ENCODE results near the gene DHRSX. TPM values are rescaled to one million over a fixed set of nuclear protein-coding genes. Genes with fewer than 3 reads are reported as not detected.
"Not testable (repeated sequence)": the region's sequence is repeated elsewhere in the genome, so short reads cannot be mapped to it uniquely, and the experiment has no call there.

Gene DHRSX
- total RNA-seq, 2 donors from 2014 or later = 19.9 to 21.9 TPM

- no peak for DNase-seq (ENCODE audit: low spot score)
- Histone ChIP-seq H3K4me1 (no peaks in the 10 kb centered on the region), H3K4me3 (no peak overlapping the region), H3K9me3 (no peaks in the 10 kb centered on the region), H3K27ac (no peak overlapping the region), H3K27me3 (no peaks in the 10 kb centered on the region), H3K36me3 (no peaks in the 10 kb centered on the region)
- TF ChIP-seq, protein P1, sequence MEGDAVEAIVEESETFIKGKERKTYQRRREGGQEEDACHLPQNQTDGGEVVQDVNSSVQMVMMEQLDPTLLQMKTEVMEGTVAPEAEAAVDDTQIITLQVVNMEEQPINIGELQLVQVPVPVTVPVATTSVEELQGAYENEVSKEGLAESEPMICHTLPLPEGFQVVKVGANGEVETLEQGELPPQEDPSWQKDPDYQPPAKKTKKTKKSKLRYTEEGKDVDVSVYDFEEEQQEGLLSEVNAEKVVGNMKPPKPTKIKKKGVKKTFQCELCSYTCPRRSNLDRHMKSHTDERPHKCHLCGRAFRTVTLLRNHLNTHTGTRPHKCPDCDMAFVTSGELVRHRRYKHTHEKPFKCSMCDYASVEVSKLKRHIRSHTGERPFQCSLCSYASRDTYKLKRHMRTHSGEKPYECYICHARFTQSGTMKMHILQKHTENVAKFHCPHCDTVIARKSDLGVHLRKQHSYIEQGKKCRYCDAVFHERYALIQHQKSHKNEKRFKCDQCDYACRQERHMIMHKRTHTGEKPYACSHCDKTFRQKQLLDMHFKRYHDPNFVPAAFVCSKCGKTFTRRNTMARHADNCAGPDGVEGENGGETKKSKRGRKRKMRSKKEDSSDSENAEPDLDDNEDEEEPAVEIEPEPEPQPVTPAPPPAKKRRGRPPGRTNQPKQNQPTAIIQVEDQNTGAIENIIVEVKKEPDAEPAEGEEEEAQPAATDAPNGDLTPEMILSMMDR (IDR thresholded peaks at IDR 0.05) = no peak
Measured at GRCh38 chrX:2507904-2508627, 7.3 kb upstream of the DHRSX start.

DNA sequence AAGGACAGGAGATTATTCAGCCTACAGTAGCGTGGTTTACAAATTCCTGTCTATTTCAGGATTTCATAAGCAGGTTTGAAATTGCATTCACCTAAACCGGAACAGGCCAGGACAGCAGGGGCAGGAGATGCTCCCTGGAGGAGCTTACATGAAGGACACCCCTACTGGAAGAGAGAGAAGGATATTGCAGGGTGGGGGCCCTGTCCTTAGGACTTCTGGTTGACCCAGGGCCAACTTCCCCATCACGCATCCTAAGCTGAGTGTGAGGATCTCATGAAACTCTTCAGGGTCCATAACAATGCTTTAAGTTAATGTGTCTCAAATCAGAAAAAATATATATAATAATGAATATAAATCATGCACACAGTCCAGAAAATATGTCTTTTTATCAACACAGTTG, 6.4 kb upstream of the DHRSX start:
- TF ChIP-seq, protein P1 (IDR thresholded peaks at IDR 0.05) = no peak
- H3K4me1 ChIP-seq = no peaks in the 10 kb centered on the region
- DNase-seq (ENCODE audit: low spot score) = no peak

GRCh38 chrX:2505341-2505740, 4.6 kb upstream of the DHRSX start:
- not testable (repeated sequence) for H3K36me3 ChIP-seq; H3K27me3 ChIP-seq; DNase-seq (ENCODE audit: low spot score); H3K27ac ChIP-seq; H3K9me3 ChIP-seq; H3K4me1 ChIP-seq; H3K4me3 ChIP-seq

More for the DNA sequence above, 6.4 kb upstream of the DHRSX start:
- H3K4me3 ChIP-seq = no peak overlapping the region
- H3K27me3 ChIP-seq = no peaks in the 10 kb centered on the region
- H3K36me3 ChIP-seq = no peaks in the 10 kb centered on the region
- H3K9me3 ChIP-seq = no peaks in the 10 kb centered on the region
- no peak overlapping the region for H3K27ac ChIP-seq

GRCh38 chrX:2504706-2505332, 4.0 kb upstream of the DHRSX start:
- TF ChIP-seq, protein P1 (IDR thresholded peaks at IDR 0.05) = no peak
- Histone ChIP-seq H3K4me1 (peaks cover 0 to 1% of the 10 kb centered on the region in 2 donors), H3K4me3 (no peak overlapping the region), H3K27ac (no peak overlapping the region), H3K9me3 (no peaks in the 10 kb centered on the region), H3K36me3 (no peaks in the 10 kb centered on the region), H3K27me3 (no peaks in the 10 kb centered on the region)
- no peak for DNase-seq (ENCODE audit: low spot score)

- Histone ChIP-seq H3K9me3 (no peaks in the 10 kb centered on the region), H3K27ac (no peak overlapping the region), H3K36me3 (no peaks in the 10 kb centered on the region), H3K27me3 (no peaks in the 10 kb centered on the region), H3K4me1 (peaks cover 0 to 11% of the 10 kb centered on the region in 2 donors), H3K4me3 (no peak overlapping the region)
- no peak for DNase-seq (ENCODE audit: low spot score)
- TF ChIP-seq, protein P1 (IDR thresholded peaks at IDR 0.05) = no peak
Measured at GRCh38 chrX:2503591-2504500, 3.1 kb upstream of the DHRSX start.

Data from right atrium auricular region (tissue), 2 donors.